GM12874 (cell line): ENCODE data around the gene NAPA.

Experiments
- TF ChIP-seq, protein P1 (sequence below): IDR thresholded peaks from 2 replicates; pipeline ENCODE4 v1.5.1; 2011; ENCODE audit warnings: low read depth, mild to moderate bottlenecking, control low read depth, low read length, moderate library complexity; ENCODE audit not compliant: insufficient read depth

Gene NAPA

DNA sequence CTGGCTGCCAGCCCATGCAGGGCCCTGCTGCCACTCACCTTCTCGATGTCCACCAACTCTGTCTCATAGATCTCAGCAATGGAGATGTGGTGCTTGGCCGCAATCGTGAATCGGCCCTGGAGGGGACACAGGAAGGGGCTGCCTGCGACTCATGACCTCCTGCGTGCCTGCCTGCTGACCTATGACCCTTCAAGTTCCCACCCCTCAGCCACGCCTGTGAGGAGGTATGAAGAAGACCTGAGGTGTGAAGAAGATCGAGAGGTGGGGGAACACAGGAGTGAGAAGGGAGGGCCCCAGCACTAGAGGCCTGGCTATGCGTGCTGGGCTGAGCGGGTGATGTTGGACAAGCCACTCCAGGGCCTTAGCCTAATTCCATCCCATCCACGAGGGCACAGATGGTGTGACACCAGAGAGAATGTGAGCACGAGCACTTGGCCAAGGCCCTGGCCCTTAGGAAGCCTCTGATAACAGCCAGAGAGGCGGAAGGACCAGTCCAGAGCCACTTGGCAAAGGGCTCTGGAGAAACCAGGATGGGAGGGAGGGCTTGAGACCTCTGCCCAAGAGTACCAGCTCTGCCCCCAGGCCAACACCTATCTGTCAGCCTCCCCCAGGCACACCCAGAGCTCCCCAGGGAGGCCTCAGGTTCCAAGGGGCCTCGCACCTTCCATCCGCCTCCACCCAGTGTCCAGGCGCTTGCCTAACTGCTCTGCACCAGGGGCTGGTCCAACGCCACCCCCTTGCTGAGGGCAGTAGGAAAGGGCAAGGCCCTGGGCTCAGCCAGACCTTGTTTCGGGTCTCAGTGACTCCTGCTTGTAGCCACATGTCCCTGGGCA, 21.3 kb downstream of the NAPA start:
- TF ChIP-seq, protein P1, sequence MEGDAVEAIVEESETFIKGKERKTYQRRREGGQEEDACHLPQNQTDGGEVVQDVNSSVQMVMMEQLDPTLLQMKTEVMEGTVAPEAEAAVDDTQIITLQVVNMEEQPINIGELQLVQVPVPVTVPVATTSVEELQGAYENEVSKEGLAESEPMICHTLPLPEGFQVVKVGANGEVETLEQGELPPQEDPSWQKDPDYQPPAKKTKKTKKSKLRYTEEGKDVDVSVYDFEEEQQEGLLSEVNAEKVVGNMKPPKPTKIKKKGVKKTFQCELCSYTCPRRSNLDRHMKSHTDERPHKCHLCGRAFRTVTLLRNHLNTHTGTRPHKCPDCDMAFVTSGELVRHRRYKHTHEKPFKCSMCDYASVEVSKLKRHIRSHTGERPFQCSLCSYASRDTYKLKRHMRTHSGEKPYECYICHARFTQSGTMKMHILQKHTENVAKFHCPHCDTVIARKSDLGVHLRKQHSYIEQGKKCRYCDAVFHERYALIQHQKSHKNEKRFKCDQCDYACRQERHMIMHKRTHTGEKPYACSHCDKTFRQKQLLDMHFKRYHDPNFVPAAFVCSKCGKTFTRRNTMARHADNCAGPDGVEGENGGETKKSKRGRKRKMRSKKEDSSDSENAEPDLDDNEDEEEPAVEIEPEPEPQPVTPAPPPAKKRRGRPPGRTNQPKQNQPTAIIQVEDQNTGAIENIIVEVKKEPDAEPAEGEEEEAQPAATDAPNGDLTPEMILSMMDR = no peak

- TF ChIP-seq, protein P1 = no peak
Measured at GRCh38 chr19:47492571-47493377, 22.1 kb downstream of the NAPA start.

DNA sequence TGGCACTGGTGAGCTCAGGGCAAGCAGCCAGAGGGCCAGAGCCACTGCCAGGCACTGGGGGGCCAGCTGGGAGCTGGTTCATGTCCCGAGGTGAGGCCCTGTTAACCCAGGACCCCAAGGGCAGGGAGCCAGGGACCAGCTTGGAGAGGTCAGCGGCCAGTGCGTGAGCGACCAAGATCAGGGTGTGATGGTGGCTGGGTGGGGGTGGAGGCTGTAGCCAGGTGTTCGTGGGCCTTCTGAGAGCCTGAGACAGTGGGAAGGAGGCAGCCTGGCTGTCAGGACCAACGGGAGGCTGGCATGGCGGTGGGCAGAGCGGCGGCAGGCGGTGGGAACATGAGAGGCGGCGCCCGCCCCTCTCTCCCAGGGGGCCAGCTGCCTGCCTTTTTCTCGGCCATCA, 22.7 kb downstream of the NAPA start:
- TF ChIP-seq, protein P1 = no peak

- TF ChIP-seq, protein P1 = no peak
Measured at GRCh38 chr19:47491358-47492136, 23.3 kb downstream of the NAPA start.

- TF ChIP-seq, protein P1 = no peak
Measured at GRCh38 chr19:47490847-47491246, 24.0 kb downstream of the NAPA start.

DNA sequence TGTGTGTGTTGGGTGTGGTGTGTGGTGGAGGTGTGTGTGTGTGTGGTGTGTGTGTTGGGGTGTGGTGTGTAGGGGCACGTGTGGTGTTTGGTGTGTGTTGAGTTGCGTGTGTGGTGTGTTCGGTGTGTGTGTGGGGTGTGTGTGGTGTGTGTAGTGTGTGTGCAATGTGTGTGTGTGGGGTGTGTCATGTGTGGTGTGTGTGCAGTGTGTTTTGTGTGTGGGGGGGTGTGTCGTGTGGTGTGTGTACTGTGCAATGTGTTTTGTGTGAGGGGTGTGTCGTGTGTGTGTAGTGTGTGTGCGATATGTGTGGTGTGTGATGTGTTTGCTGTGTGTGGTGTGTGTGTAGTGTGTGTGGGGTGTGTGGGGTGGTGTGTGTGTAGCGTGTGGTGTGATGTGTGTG, 24.8 kb downstream of the NAPA start:
- TF ChIP-seq, protein P1 = no peak
